ENCODE measurements around the gene TSPAN18. TPM values are rescaled to one million over a fixed set of nuclear protein-coding genes. Genes with fewer than 3 reads are reported as not detected.

The TSPAN18 gene
- total and polyA plus RNA-seq, 2 donors from 2014 or later = 13.8 to 38.1 TPM

GRCh38 chr11:44938066-44938691 is 211.4 kb downstream of the TSPAN18 start:
- intact Hi-C loops (cut with DNase I) = loop anchor here (5.0 to 10.0 kb wide), 2 partner anchors 159 to 387 kb away; no protein-coding TSS in a partner anchor
- Histone ChIP-seq H3K4me3 (ENCODE audit: low read length in 3 of 3) (no peak overlapping the region), H3K9me3 (ENCODE audit: control insufficient read depth in 2 of 3, insufficient read depth in 1 of 3, low read length in 3 of 3) (no peaks in the 10 kb centered on the region), H3K27ac (ENCODE audit: low read depth in 2 of 2, low read length in 2 of 2) (no peak overlapping the region), H3K9ac (ENCODE audit: low read length in 3 of 3) (no peak overlapping the region), H3K4me1 (ENCODE audit: control insufficient read depth in 2 of 3, insufficient read depth in 2 of 3, low read depth in 1 of 3, low read length in 3 of 3) (peaks cover 0 to 17% (median 9%) of the 10 kb centered on the region in 3 donors), H3K36me3 (ENCODE audit: control insufficient read depth in 2 of 3, insufficient read depth in 3 of 3, low read length in 3 of 3) (no peaks in the 10 kb centered on the region), H3K27me3 (ENCODE audit: control insufficient read depth, insufficient read depth, low read length) (no peaks in the 10 kb centered on the region)
- no peak for FAIRE-seq
- TF ChIP-seq CTCF (IDR thresholded peaks at IDR 0.05; ENCODE audit: borderline replicate concordance, extremely low read depth, insufficient read depth) = no peak
- no peak for DNase-seq

- Histone ChIP-seq H3K36me3 (ENCODE audit: control insufficient read depth in 2 of 3, insufficient read depth in 3 of 3, low read length in 3 of 3) (no peaks in the 10 kb centered on the region), H3K4me1 (ENCODE audit: control insufficient read depth in 2 of 3, insufficient read depth in 2 of 3, low read depth in 1 of 3, low read length in 3 of 3) (peaks cover 0 to 20% (median 9%) of the 10 kb centered on the region in 3 donors), H3K9ac (ENCODE audit: low read length in 3 of 3) (no peak overlapping the region), H3K4me3 (ENCODE audit: low read length in 3 of 3) (no peak overlapping the region), H3K9me3 (ENCODE audit: control insufficient read depth in 2 of 3, insufficient read depth in 1 of 3, low read length in 3 of 3) (no peaks in the 10 kb centered on the region), H3K27ac (ENCODE audit: low read depth in 2 of 2, low read length in 2 of 2) (peak overlapping the region in 1 of 2 donors; percentile 5), H3K27me3 (ENCODE audit: control insufficient read depth, insufficient read depth, low read length) (no peaks in the 10 kb centered on the region)
- TF ChIP-seq CTCF (IDR thresholded peaks at IDR 0.05; ENCODE audit: borderline replicate concordance, extremely low read depth, insufficient read depth) = no peak
- intact Hi-C loops (cut with DNase I) = loop anchor here (5.0 to 10.0 kb wide), 2 partner anchors 157 to 385 kb away; no protein-coding TSS in a partner anchor
- peak in 3 of 5 donors; percentile 41 to 74 (median 66) for DNase-seq
- no peak for FAIRE-seq
These were observed 213.1 kb downstream of the TSPAN18 start for GRCh38 chr11:44939673-44940395.

GRCh38 chr11:44940404-44940803 is 213.6 kb downstream of the TSPAN18 start:
- intact Hi-C loops (cut with DNase I) = no loop called here
- no peaks in the 10 kb centered on the region for H3K9me3 ChIP-seq (ENCODE audit: control insufficient read depth in 2 of 3, insufficient read depth in 1 of 3, low read length in 3 of 3)
- H3K27ac ChIP-seq (ENCODE audit: low read depth in 2 of 2, low read length in 2 of 2) = no peak overlapping the region
- H3K27me3 ChIP-seq (ENCODE audit: control insufficient read depth, insufficient read depth, low read length) = no peaks in the 10 kb centered on the region
- DNase-seq (no peak), FAIRE-seq (no peak)
- H3K4me1 ChIP-seq (ENCODE audit: control insufficient read depth in 2 of 3, insufficient read depth in 2 of 3, low read depth in 1 of 3, low read length in 3 of 3) = peaks cover 0 to 23% (median 9%) of the 10 kb centered on the region in 3 donors
- H3K36me3 ChIP-seq (ENCODE audit: control insufficient read depth in 2 of 3, insufficient read depth in 3 of 3, low read length in 3 of 3) = no peaks in the 10 kb centered on the region
- no peak for TF ChIP-seq CTCF (IDR thresholded peaks at IDR 0.05; ENCODE audit: borderline replicate concordance, extremely low read depth, insufficient read depth)
- H3K9ac ChIP-seq (ENCODE audit: low read length in 3 of 3) = no peak overlapping the region
- no peak overlapping the region for H3K4me3 ChIP-seq (ENCODE audit: low read length in 3 of 3)
